HG02678 (cell line): ENCODE results near the gene ESPN.

Experiments used
- ATAC-seq: cut with Tn5 transposase; IDR thresholded peaks from one replicate; pipeline ENCODE4 v1.9.1; 2021; ENCODE audit warnings: mild to moderate bottlenecking, moderate library complexity; ENCODE audit not compliant: unreplicated experiment

Gene ESPN

DNA sequence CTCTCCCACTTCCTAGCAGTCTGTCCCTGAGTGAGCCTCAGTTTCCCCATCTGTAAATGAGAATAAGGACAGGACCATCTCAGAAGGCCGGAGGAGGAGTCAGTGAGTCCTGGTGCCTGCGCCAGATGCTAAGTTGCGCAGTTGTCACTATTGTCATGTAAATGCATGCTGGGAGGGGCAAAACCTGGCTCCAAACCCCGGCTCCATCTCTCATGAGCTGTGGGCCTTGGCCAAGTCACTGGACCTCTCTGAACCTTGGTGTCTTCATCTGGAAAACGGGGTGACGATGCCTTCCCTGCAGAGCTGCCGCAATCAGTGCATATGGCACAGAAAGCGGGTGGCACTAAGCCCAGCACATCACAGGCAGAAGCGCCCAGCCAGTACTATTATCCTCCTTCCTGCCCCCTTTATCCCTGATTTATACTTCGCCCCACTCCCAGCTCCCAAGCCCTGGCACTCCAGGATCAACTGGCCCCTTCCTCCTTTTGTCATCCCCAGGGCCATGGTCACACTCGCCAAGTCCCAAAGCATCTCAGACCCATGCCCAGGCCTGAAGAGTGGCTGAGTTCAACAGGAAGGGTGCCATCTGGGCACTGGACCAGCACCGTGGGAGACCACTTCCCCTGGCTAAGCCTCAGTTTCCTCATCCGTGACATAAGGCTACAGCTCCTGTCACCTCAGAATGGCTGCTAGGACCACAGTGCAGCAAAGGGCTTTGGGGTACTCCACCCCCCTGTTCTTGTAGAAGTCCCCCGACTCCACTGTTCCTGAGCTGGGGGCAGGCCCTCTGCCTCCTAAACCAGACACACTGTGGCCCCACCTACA lies 71.2 kb downstream of the ESPN start:
- no peak for ATAC-seq

GRCh38 chr1:6496365-6496721 lies 71.8 kb downstream of the ESPN start:
- no peak for ATAC-seq

GRCh38 chr1:6496890-6497214 lies 72.3 kb downstream of the ESPN start:
- ATAC-seq: no peak

DNA sequence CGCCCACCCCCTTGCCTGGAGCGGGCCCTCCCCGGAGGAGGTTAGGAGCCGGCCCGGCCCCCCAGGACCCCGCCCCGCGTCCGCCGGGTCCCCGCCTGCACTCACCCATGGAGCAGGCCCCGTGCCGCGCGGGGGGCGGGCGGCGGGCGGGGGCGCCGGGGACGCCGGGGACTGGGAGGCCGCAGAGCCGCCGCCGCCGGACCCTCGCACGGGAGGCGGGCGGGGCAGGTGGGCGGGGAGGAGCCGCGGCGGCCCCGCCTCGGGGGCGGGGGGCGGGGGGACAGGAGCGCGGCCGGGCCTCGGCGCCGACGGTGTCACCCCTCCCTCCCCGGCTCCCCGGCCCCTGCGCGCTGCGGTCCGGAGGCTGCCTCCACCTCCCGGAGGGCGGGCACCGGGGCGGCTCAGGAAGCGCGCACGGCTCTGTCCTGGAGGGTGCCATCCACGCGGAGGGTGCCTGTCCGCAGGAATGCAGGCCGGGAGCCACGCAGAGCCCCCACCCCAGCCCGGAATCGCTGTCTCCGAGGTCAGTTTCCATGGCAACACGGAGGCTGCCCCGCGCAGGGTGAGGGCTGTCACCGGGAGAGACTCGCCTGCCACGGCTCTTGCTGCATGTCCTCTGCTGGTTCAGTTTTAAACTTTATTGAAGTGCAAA lies 72.8 kb downstream of the ESPN start:
- ATAC-seq: no peak

DNA sequence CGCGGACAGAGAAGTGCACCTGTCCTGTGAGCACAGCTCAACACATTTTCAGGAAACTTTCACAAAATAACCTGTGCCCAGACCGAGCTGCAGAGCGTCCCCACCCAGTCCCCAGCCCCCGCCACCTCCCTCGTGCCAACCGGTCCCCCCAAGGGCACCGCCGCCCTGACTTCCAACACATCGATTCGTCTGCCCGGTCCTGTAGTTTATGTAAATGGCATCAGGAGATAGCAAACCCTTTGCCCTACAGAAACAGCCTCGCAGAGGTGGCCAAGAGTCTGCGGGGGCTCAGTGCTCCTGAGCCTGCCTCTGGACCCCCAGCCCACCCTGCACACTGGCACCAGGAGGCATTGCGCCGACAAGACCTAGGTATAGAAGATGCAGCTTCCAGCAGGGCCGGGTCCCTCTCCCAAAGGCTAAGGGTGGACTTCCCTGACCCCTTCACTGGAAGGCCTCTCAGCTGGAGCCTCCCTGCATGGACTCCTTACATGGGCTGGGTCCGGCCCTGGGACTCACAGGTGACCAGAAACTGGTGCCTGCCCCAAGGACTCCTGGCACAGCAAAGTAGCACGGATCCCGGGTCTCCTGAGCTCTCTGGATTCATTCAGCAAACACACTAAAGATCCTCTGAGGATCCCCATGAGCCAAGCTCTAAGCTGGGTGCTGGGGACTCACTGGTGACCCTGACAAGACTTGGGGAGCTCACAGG lies 73.4 kb downstream of the ESPN start:
- no peak for ATAC-seq

- no peak for ATAC-seq
Observed at GRCh38 chr1:6498576-6499111, 74.1 kb downstream of the ESPN start.

DNA sequence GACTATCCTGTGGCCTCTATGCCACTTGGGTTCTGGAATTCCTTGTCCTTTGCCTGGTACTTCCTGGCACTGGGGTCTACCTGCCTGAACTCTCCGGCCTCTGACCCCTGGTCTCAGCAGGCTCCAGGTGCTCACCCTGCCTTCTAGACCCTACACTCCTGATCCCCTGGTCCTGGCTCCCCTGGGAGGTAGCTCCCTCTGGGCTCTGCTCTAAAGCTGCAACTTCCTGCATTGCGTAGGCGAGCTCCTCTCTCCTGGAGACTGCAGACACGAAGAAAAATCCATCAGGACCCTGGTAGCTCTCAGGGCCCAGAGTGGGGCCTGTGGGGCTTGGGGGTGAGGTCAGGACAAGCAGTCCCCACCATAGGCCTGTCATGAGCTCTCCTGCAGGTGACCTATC lies 74.7 kb downstream of the ESPN start:
- ATAC-seq: no peak

- ATAC-seq: no peak
Observed at GRCh38 chr1:6500544-6501278, 76.1 kb downstream of the ESPN start.

DNA sequence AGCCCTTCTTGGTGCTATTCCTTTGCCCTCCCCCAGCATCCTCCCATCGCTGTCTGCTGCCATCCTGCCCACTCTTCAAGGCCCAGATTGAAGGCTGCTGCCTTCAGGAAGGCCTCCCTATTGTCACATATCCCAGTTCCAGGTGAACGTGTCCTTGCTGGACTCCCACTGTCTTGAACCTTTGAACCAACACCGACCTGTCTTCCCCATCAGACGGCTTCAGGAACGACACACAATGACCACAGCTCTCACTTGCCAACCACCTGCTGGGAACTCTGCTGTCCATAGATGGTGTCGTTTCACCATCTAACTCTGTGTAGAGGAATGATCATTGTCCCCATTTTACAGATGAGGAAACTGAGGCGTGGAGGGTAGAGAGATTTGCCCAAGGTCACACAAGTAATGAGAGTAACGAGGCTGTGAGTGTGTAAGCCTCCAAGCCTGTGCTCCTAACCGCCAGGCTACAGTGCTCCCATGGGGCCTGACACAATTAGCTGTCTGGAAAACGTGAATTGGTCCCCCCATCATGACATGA lies 76.8 kb downstream of the ESPN start:
- ATAC-seq: no peak

GRCh38 chr1:6502000-6502891 lies 77.7 kb downstream of the ESPN start:
- no peak for ATAC-seq

GRCh38 chr1:6503884-6504602 lies 79.5 kb downstream of the ESPN start:
- ATAC-seq: no peak

- no peak for ATAC-seq
Observed at GRCh38 chr1:6504887-6505286, 80.3 kb downstream of the ESPN start.

DNA sequence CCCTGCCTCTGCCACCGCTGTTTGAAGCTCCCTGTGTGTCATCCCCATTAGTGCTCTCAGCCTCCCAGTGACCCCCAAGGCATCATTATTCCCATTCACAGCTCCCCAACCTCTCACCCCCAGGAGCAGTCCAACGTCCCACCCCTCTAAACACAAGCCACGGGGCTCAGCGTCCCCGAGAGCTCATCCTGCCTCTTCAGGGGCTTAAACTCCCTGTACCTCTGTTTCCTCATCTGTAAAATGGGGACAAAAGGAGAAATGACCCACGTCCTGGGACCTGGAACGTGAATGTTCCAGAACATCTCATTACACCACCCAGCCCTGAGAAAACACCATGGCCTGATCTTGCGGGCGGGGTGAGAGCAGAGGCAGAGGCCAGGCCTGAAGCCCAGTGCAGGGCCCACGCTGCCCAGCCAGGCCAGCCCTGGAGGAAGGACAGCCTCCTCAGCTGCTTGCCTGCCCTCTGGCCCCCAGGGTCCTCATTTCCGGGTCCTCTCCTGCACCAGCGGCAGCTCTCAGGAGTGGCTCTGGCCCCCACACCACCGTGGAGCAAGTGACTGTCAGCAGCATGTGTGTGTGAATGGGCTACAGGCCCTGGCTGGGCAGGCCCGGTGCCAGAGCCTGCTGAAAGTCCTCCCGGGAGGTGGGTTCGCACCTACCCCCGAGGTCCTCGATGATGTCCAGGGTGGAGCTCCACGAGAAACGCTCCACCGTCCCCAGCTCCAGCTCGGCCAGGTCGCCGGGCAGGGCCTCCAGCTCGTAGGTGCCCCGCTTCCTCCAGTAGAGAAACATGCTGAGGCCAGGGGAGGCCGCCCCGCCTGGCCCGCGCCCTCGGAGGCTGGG lies 81.0 kb downstream of the ESPN start:
- ATAC-seq: no peak

DNA sequence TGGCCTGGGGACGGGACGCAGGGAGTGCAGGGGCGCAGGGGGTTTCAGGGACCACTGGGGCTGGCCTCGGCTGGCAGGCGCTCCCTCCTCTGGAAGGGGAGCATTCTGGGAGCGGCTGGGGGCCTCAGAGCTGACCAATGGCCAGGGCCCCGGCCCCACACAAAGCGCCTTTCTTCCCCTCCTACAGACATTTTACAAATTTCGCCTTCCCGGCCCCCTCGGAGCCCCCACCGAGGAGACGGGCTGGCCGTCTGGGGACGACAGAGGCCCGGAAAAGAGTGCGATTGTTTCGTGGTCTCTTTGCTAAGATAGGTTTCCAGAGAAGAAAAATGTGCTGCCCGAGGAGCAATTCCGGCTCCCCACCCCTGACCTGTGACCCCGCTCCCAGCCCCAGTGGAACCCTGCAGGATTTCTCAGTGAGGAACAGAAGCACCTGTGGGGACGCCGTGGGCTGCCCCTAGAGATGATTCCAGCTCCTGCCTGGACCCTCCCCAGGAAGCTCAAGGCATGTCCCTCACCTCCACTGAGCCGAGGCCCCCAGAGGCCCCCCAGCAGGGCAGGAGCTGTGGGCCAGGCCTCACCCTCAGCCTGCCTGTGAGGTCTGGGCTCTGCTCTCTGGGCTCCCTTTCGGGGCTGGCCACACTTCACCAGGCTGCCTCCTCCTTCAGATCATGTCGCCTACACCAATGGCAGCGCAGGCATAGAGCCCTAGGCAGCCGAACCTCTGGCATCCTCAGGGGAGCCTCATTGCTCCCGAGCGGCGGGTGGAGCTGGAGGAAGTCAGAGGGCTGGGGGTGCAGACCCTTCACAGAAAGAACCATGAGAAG lies 81.8 kb downstream of the ESPN start:
- ATAC-seq: no peak

DNA sequence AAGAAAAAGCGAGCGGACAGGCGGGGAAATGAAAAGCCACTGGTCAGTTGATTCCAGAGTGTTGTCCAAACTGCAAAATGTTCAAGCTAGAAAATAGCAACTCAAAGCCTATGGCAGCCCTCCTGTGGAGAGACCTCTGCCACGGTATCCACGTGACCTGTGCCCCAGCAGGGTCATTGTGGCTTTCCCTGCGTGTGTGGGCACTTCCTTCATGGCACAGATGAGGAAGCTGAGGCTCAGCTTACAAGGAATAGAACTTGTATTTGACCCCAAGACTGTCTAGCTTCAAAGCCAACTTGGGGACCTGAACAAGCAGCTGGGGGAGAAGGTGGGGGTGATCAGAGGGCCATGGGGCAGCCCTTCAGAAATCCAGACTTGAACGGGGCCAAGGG lies 82.5 kb downstream of the ESPN start:
- no peak for ATAC-seq

GRCh38 chr1:6507461-6507911 lies 82.9 kb downstream of the ESPN start:
- no peak for ATAC-seq

DNA sequence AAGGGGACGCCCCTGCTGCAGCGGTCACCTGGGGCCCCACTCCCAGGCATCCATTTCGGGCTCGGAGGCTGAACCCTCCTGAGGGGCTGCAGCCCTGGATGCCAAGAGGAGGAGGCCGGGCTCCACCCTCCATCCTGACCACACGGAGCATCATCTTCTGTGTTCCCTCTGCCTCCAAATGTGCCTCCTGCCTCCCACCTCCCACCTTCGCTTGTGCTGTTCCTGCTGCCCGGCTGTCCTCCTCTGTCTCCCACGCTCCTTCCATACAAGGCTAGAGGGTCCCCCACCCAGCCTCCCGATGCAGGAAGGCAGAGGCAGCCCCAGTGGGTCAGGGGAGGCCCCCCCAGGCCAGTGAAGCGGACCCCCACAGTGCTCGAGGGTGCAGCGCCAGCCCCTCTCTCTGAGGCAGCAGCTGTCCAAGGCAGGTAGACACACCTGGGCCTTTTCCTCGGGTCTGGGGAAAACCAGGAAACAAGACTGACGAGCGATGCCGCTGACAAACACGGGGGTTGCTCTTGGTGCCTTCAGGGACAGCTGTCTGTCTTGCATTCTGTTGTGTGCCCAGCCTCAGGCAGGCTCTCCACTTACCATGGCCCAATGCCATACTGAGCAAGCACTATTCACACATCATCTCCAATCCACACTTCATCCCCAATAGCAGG lies 83.7 kb downstream of the ESPN start:
- ATAC-seq: no peak
